GM06990 (cell line): Measurements from ENCODE around the gene GDF9.

Experiments
- DNase-seq: peaks from one replicate; pipeline ENCODE4 v3.0.0-alpha.2; 2011; ENCODE audit not compliant: insufficient read length; ENCODE audit errors: extremely low read depth
- H3K27me3 ChIP-seq: replicated peaks from 2 replicates; pipeline ENCODE4 v1.6.0; 2011; ENCODE audit warnings: low read length; ENCODE audit not compliant: control insufficient read depth, insufficient read depth
- H3K36me3 ChIP-seq: 2 replicates; pipeline ENCODE4 v1.5.1; 2011; ENCODE audit warnings: low read length; ENCODE audit not compliant: control insufficient read depth, insufficient read depth
- H3K4me3 ChIP-seq: replicated peaks from 2 replicates; pipeline ENCODE4 v1.5.1; 2011; ENCODE audit warnings: low read depth, mild to moderate bottlenecking, control low read depth, low read length
- TF ChIP-seq, protein P1 (sequence below): IDR thresholded peaks from 2 replicates; pipeline ENCODE4 v1.5.1; 2011; ENCODE audit warnings: low read length, control low read depth, mild to moderate bottlenecking, inconsistent platforms; ENCODE audit not compliant: insufficient read depth, poor library complexity, severe bottlenecking

GDF9 gene

DNA sequence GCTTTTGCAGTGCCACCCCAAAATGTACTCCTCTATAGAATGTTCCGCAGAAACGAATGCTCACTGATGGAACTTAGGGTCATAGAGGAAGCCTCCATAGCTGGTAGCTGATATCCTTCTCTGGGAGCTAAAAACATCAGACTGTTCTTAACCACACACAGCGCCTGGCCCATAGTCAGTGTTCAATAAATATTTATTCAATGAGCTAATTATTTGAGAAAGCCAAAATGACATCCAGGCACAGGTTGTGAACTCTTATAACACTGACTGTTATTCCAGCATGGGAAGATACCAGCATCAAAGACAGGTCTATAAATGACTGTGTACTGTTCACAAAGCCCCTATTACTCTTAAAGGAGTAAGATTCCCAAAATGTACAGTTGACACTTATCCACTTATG is 12.9 kb downstream of the GDF9 start:
- TF ChIP-seq, protein P1, sequence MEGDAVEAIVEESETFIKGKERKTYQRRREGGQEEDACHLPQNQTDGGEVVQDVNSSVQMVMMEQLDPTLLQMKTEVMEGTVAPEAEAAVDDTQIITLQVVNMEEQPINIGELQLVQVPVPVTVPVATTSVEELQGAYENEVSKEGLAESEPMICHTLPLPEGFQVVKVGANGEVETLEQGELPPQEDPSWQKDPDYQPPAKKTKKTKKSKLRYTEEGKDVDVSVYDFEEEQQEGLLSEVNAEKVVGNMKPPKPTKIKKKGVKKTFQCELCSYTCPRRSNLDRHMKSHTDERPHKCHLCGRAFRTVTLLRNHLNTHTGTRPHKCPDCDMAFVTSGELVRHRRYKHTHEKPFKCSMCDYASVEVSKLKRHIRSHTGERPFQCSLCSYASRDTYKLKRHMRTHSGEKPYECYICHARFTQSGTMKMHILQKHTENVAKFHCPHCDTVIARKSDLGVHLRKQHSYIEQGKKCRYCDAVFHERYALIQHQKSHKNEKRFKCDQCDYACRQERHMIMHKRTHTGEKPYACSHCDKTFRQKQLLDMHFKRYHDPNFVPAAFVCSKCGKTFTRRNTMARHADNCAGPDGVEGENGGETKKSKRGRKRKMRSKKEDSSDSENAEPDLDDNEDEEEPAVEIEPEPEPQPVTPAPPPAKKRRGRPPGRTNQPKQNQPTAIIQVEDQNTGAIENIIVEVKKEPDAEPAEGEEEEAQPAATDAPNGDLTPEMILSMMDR = no peak
- Histone ChIP-seq H3K27me3 (no peaks in the 10 kb centered on the region), H3K4me3 (no peak overlapping the region), H3K36me3 (no peaks in the 10 kb centered on the region)
- DNase-seq = no peak

DNA sequence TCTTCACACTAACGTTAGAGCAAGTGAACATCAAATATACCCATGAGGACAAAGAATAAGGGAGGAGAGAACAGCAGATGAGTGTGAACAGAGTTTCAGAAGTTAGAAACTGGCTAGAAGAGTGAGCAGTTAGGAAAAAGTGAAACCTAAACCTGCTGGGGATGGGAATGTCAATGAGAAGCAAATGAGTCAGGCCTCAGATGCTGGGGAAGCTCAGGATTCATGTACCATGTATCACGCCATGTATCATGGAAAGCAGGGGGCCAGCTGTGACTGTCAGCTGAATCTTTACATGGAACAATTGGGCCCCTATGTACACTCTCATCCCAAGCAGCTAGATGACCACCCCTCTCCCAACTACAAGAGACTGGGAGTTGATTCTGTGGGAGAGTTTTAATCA is 16.2 kb downstream of the GDF9 start:
- no peak overlapping the region for H3K4me3 ChIP-seq
- TF ChIP-seq, protein P1 = no peak
- no peaks in the 10 kb centered on the region for H3K27me3 ChIP-seq
- no peaks in the 10 kb centered on the region for H3K36me3 ChIP-seq
- DNase-seq = no peak

DNA sequence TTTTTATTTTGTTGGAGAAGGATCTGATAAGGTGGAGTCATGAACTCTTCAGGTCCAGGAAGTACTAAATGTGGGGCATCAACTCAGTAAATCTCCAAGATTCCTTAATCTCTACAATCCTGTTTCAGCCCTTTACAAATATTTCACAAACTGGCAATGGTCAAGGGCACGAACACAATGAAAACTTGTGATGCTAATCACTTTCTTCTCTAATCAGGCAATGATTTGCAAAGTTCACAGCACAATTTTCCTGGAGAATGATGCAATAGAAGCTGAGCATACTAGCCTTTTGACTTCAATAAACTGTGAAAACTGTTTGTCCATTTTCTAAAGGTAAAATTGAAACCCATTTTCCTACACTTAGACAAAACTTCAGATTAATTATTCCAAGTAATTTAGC is 16.9 kb downstream of the GDF9 start:
- Histone ChIP-seq H3K36me3 (no peaks in the 10 kb centered on the region), H3K27me3 (no peaks in the 10 kb centered on the region), H3K4me3 (no peak overlapping the region)
- no peak for DNase-seq
- TF ChIP-seq, protein P1 = no peak

GRCh38 chr5:132848270-132848669 is 18.0 kb downstream of the GDF9 start:
- H3K36me3 ChIP-seq = no peaks in the 10 kb centered on the region
- TF ChIP-seq, protein P1 = no peak
- no peak overlapping the region for H3K4me3 ChIP-seq
- no peak for DNase-seq
- no peaks in the 10 kb centered on the region for H3K27me3 ChIP-seq

GRCh38 chr5:132841305-132841704 is 25.0 kb downstream of the GDF9 start:
- Histone ChIP-seq H3K27me3 (no peaks in the 10 kb centered on the region), H3K36me3 (no peaks in the 10 kb centered on the region), H3K4me3 (no peak overlapping the region)
- no peak for DNase-seq
- TF ChIP-seq, protein P1 = no peak

DNA sequence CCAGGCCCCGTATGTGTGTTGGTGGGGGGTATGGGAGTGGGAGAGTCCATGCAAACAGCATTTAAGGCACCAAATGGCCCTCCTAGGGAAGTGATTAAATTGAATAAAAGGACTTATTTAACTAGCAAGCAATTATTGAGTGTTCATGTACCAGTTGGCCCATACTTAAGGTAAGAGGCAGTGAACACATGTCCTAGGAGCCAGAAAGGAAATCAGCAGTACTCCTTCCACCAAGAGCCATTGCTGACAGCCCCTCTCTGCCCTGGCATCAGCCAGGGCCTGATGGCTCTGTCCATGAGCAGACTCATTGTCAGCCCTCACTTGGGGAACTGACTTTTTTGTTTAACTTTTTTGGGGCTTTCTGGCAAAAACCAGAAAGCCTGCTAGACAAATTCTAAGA is 25.4 kb downstream of the GDF9 start:
- H3K36me3 ChIP-seq = no peaks in the 10 kb centered on the region
- TF ChIP-seq, protein P1 = no peak
- H3K27me3 ChIP-seq = no peaks in the 10 kb centered on the region
- DNase-seq = no peak
- no peak overlapping the region for H3K4me3 ChIP-seq
